Tibial nerve (tissue), 4 donors: ENCODE results near the gene APEH. TPM values are rescaled to one million over a fixed set of nuclear protein-coding genes. Genes with fewer than 3 reads are reported as not detected.

Experiments
- DNase-seq, 2 donors: peaks; one replicate each; pipeline ENCODE4 v3.0.0-alpha.2; 2019; ENCODE audit warnings: low spot score in 2 of 2
- H3K27ac ChIP-seq, 4 donors: fragments of 200-600 bp; sonication (generic) in 3 of 4; one replicate each; pipeline ENCODE4 v1.5.1; 2017 to 2019; ENCODE audit warnings: mild to moderate bottlenecking in 1 of 4
- H3K27me3 ChIP-seq, 2 donors: fragments of 200-600 bp; sonication (generic) in 1 of 2; one replicate each; pipeline versions ENCODE4 v1.5.1 to v1.6.0; 2017 to 2019
- H3K36me3 ChIP-seq, 3 donors: fragments of 200-600 bp; sonication (generic); one replicate each; pipeline ENCODE4 v1.5.1; 2018 to 2019
- H3K4me1 ChIP-seq, 4 donors: fragments of 200-600 bp; sonication (generic) in 3 of 4; one replicate each; pipeline ENCODE4 v1.5.1; 2017 to 2019
- H3K4me3 ChIP-seq, 4 donors: fragments of 200-600 bp; sonication (generic) in 3 of 4; one replicate each; pipeline ENCODE4 v1.5.1; 2017 to 2019; ENCODE audit warnings: mild to moderate bottlenecking in 1 of 4, moderate library complexity in 1 of 4
- H3K9me3 ChIP-seq, 4 donors: fragments of 200-600 bp; sonication (generic) in 3 of 4; one replicate each; pipeline ENCODE4 v1.5.1; 2017 to 2019
- CTCF ChIP-seq, 5 experiments: fragments of 200-600 bp in 3 of 5; fragments of 450-650 bp in 2 of 5; sonication (generic) in 3 of 5; IDR thresholded peaks; one replicate each; pipeline ENCODE4 v1.5.1; 2016 to 2019; ENCODE audit warnings: antibody characterized with exemption in 5 of 5, mild to moderate bottlenecking in 3 of 5, moderate library complexity in 2 of 5
- EP300 ChIP-seq, 2 donors: sonication (generic); formaldehyde crosslinking; IDR thresholded peaks; one replicate each; pipeline ENCODE4 v1.6.1; 2017; ENCODE audit warnings: antibody characterized with exemption in 2 of 2, mild to moderate bottlenecking in 1 of 2
- POLR2A ChIP-seq, 2 donors: fragments of 450-650 bp; IDR thresholded peaks; one replicate each; pipeline ENCODE4 v1.6.1; 2017; ENCODE audit warnings: antibody characterized with exemption in 2 of 2, mild to moderate bottlenecking in 2 of 2, moderate library complexity in 2 of 2
- WGBS, 2 donors: methylation state at CpG; one replicate each; pipeline ENCODE4 v1.1.5; 2018; 5-methylcytosine and 5-hydroxymethylcytosine counted together
- total RNA-seq, 4 donors: library from RNA; depleted of rRNA; stranded (reverse); fragments of >200 nt; gene quantifications; one replicate each; pipeline ENCODE4 v1.1.0, GENCODE V29; 2016

APEH gene
- total RNA-seq, 4 donors from 2014 or later = 64.0 to 77.7 (median 65.8) TPM

- DNase-seq = peak in 1 of 2 donors; percentile 11
- Histone ChIP-seq H3K36me3 (peaks cover 0 to 49% (median 0%) of the 10 kb centered on the region in 3 donors), H3K4me3 (peak overlapping the region in 1 of 4 donors; percentile 98), H3K27me3 (no peaks in the 10 kb centered on the region), H3K4me1 (peaks cover 0 to 55% (median 24%) of the 10 kb centered on the region in 4 donors), H3K9me3 (no peaks in the 10 kb centered on the region), H3K27ac (peak overlapping the region in 1 of 4 donors; percentile 96)
- TF ChIP-seq POLR2A (IDR thresholded peaks at IDR 0.05) = no peak
- 81% methylated on average over 23 to 25 of the region's 26 CpGs for WGBS, 2 donors
Measured at GRCh38 chr3:49721896-49722781, 48.0 kb downstream of the APEH start.

- no peak for TF ChIP-seq POLR2A (IDR thresholded peaks at IDR 0.05)
- TF ChIP-seq CTCF (IDR thresholded peaks at IDR 0.05) = no peak
- TF ChIP-seq EP300 (IDR thresholded peaks at IDR 0.05) = no peak
- Histone ChIP-seq H3K27me3 (no peaks in the 10 kb centered on the region), H3K4me3 (peak overlapping the region; percentile 74 to 98 (median 94)), H3K27ac (peak overlapping the region; percentile 77 to 96 (median 92)), H3K9me3 (no peaks in the 10 kb centered on the region), H3K36me3 (peaks cover 0 to 49% (median 0%) of the 10 kb centered on the region in 3 donors), H3K4me1 (peaks cover 0 to 55% (median 24%) of the 10 kb centered on the region in 4 donors)
- 45 to 52% methylated on average over 8 of the region's 8 CpGs for WGBS, 2 donors
- DNase-seq = peak in 1 of 2 donors; percentile 10
Measured at GRCh38 chr3:49722896-49723295, 48.7 kb downstream of the APEH start.

- Histone ChIP-seq H3K4me3 (peak overlapping the region; percentile 74 to 98 (median 94)), H3K4me1 (peaks cover 0 to 54% (median 24%) of the 10 kb centered on the region in 4 donors), H3K9me3 (no peaks in the 10 kb centered on the region), H3K27me3 (no peaks in the 10 kb centered on the region), H3K36me3 (peaks cover 0 to 51% (median 0%) of the 10 kb centered on the region in 3 donors), H3K27ac (peak overlapping the region; percentile 77 to 96 (median 92))
- WGBS, 2 donors = 0 to 4% methylated on average over 9 to 11 of the region's 20 CpGs
- TF ChIP-seq POLR2A (IDR thresholded peaks at IDR 0.05) = no peak
- no peak for TF ChIP-seq EP300 (IDR thresholded peaks at IDR 0.05)
- no peak for TF ChIP-seq CTCF (IDR thresholded peaks at IDR 0.05)
- DNase-seq = peak in 1 of 2 donors; percentile 23
Measured at GRCh38 chr3:49723296-49723627, 49.1 kb downstream of the APEH start.

GRCh38 chr3:49723628-49724551, 49.7 kb downstream of the APEH start, which contains the start of gene GMPPB:
TSS of gene GMPPB (minus strand) at chr3:49723951. CDS start at chr3:49723726, 225 bp downstream.
- H3K27me3 ChIP-seq = no peaks in the 10 kb centered on the region
- WGBS, 2 donors = 0 to 1% methylated on average over 22 to 31 of the region's 102 CpGs
- H3K36me3 ChIP-seq = peaks cover 0 to 58% (median 0%) of the 10 kb centered on the region in 3 donors
- peak within 1 kb of the TSS; percentile 74 to 98 (median 94) for H3K4me3 ChIP-seq
- DNase-seq = peak; percentile 90 to 94
- TF ChIP-seq CTCF (IDR thresholded peaks at IDR 0.05) (peak in 1 of 5 experiments; percentile 41), EP300 (IDR thresholded peaks at IDR 0.05) (peak; percentile 67 to 82), POLR2A (IDR thresholded peaks at IDR 0.05) (peak; percentile 9 to 63)
- peak within 1 kb of the TSS; percentile 77 to 96 (median 92) for H3K27ac ChIP-seq
- H3K4me1 ChIP-seq = peaks cover 0 to 47% (median 21%) of the 10 kb centered on the region in 4 donors
- no peaks in the 10 kb centered on the region for H3K9me3 ChIP-seq

DNA sequence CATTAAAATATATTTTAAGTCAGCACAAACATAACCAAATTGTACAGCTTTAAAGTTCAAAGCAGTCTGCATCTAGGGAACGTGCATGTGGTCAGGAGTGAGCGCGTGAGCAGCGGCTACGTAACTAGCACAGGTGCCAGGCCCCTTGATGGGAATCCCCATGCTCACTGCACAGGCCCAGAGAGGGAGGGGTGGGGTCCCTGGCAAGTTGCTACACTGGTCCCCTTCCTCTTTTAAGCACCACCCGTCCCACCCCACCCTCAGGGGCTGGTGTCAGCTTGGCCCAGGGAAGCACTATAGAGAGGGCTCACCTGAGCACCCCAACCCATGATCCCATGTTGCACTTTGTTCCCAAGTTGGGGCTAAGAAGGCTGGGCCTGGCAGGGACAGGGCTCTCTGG, 50.4 kb downstream of the APEH start:
- no peaks in the 10 kb centered on the region for H3K9me3 ChIP-seq
- H3K4me1 ChIP-seq = peaks cover 0 to 41% (median 17%) of the 10 kb centered on the region in 4 donors
- peak overlapping the region; percentile 60 to 98 (median 84) for H3K4me3 ChIP-seq
- TF ChIP-seq EP300 (IDR thresholded peaks at IDR 0.05) = no peak
- no peak for TF ChIP-seq POLR2A (IDR thresholded peaks at IDR 0.05)
- no peak for TF ChIP-seq CTCF (IDR thresholded peaks at IDR 0.05)
- WGBS, 2 donors = 28 to 34% methylated on average over 6 of the region's 6 CpGs
- H3K36me3 ChIP-seq = peaks cover 0 to 62% (median 0%) of the 10 kb centered on the region in 3 donors
- DNase-seq = no peak
- no peaks in the 10 kb centered on the region for H3K27me3 ChIP-seq
- peak overlapping the region; percentile 77 to 96 (median 92) for H3K27ac ChIP-seq
